ENCODE data around the gene LPCAT2.

The LPCAT2 gene

DNA sequence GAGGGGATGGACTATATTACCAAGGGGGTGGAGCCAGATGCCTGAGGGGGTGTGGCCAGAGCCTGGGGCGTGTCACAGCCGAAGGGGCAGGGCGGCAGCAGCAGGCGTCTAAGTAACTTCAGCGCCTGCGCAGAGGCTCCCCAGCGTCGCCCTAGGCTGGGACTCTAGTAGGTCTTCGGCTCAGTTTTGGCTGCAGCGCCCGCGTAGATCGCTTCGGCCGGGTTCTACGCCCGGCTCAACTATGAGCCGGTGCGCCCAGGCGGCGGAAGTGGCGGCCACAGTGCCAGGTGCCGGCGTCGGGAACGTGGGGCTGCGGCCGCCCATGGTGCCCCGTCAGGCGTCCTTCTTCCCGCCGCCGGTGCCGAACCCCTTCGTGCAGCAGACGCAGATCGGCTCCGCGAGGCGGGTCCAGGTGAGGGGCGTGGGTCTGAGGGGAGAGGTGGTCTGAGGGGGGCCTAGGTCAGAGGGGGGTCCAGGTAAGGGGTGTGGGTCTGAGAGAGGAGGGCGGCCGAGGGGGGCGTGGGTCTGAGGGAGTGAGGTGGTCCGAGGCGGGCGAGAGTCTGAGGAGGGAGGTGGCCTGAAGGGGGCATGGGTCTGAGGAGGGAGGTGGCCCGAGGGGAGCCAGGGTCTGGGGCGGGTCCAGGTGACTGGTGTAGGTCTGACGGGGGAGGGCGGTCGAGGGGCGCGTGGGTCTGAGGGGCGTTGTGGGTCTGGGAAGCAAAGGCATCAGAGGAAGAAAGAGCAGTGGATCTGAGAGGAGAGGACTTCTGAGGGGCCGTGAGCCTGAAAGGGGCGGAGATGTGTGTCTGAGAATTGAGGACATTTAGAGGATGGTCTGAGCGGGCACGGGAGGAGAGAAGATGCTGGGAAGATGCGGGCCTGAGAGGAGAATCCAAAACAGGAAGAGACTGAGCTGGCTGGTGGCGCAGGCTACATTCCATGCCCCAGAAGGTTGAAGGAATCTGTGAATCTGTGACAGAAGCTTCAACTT lies at the start of gene LPCAT2:
LPCAT2 (plus strand) TSS at position 132 of the 991 bp plus-strand sequence; CDS start at position 242, 110 bp downstream.
- DNase-seq (ENCODE audit: low read depth), result peak; percentile 91
- H3K4me3 ChIP-seq (ENCODE audit: low read length), result peak within 1 kb of the TSS; percentile 64
- TF ChIP-seq, protein P1, sequence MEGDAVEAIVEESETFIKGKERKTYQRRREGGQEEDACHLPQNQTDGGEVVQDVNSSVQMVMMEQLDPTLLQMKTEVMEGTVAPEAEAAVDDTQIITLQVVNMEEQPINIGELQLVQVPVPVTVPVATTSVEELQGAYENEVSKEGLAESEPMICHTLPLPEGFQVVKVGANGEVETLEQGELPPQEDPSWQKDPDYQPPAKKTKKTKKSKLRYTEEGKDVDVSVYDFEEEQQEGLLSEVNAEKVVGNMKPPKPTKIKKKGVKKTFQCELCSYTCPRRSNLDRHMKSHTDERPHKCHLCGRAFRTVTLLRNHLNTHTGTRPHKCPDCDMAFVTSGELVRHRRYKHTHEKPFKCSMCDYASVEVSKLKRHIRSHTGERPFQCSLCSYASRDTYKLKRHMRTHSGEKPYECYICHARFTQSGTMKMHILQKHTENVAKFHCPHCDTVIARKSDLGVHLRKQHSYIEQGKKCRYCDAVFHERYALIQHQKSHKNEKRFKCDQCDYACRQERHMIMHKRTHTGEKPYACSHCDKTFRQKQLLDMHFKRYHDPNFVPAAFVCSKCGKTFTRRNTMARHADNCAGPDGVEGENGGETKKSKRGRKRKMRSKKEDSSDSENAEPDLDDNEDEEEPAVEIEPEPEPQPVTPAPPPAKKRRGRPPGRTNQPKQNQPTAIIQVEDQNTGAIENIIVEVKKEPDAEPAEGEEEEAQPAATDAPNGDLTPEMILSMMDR (IDR thresholded peaks at IDR 0.05; ENCODE audit: insufficient read depth, low read depth, low read length, missing control alignments), result no peak

GRCh38 chr16:55462241-55462640 lies 46.6 kb upstream of the LPCAT2 start:
- DNase-seq (ENCODE audit: low read depth), result no peak
- TF ChIP-seq, protein P1 (IDR thresholded peaks at IDR 0.05; ENCODE audit: insufficient read depth, low read depth, low read length, missing control alignments), result no peak
- H3K4me3 ChIP-seq (ENCODE audit: low read length), result no peak overlapping the region

DNA sequence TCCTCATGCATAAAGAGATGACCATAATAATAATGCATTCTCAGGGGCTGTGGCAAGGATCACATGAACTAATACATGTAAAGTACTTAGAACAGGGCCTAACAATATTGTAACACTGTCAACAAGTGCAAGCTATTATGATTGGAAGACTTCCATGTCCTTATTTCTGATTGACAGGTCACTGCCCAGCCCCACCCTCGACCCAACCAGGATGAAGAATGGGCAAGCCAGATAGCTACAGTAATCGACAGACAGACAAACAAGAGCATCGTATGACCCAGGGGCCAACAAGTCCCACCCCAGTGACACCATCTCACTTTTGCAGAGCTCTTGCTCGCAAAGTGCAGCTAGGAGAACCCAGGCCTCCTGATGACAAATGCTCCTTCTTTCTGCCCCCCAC lies 44.5 kb upstream of the LPCAT2 start:
- DNase-seq (ENCODE audit: low read depth), result no peak
- TF ChIP-seq, protein P1 (IDR thresholded peaks at IDR 0.05; ENCODE audit: insufficient read depth, low read depth, low read length, missing control alignments), result no peak
- no peak overlapping the region for H3K4me3 ChIP-seq (ENCODE audit: low read length)

- H3K4me3 ChIP-seq (ENCODE audit: low read length), result no peak overlapping the region
- TF ChIP-seq, protein P1 (IDR thresholded peaks at IDR 0.05; ENCODE audit: insufficient read depth, low read depth, low read length, missing control alignments), result peak; percentile 99
These were observed 43.6 kb upstream of the LPCAT2 start for GRCh38 chr16:55465077-55465896.

DNA sequence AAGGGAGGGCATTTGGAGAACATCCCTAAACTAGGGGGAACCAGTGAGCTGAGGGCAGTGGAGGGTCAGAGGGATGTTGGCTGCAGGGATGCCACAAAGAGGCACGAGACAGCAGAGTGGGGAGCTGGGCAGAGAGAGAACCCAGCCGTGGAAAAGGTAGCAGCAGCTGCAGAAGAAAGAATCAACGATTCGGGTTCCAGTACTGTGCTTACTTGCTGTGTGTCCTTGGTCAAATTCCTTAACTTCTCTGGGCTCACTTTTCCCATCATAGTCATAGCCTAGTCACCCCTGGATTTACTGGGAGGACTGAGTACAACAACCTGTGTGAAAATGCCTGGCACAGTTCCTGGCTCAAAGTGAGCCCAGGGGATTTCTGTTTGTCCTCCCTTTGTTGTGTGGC lies 42.7 kb upstream of the LPCAT2 start:
- H3K4me3 ChIP-seq (ENCODE audit: low read length), result no peak overlapping the region
- DNase-seq (ENCODE audit: low read depth), result no peak
- TF ChIP-seq, protein P1 (IDR thresholded peaks at IDR 0.05; ENCODE audit: insufficient read depth, low read depth, low read length, missing control alignments), result no peak

More at GRCh38 chr16:55465077-55465896, 43.6 kb upstream of the LPCAT2 start:
- DNase-seq (ENCODE audit: low read depth), result peak; percentile 83

DNA sequence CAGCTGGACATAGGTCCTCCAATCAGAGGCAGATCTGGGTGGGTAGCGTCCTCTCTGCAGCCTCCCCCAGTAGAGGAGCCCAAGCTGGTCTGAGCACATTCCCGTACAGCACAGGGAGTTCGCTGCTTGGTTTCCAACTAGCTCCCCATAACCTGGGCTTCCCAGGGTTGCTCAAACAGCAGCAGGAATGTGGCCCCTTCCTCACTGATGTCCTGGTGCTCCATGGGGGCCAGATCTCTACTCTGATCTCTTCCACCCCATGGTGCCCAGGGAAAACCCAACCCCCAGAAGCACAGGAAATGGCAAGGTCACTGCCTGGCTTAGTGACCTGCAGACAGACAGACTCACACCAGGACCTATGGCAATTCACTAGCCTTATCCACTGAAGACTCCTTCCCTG lies 41.0 kb upstream of the LPCAT2 start:
- no peak overlapping the region for H3K4me3 ChIP-seq (ENCODE audit: low read length)
- DNase-seq (ENCODE audit: low read depth), result no peak
- TF ChIP-seq, protein P1 (IDR thresholded peaks at IDR 0.05; ENCODE audit: insufficient read depth, low read depth, low read length, missing control alignments), result no peak
